Activated gamma-delta T cell treated with Interleukin-2 at 50 U/mL for 16 hours (primary cell): Measurements from ENCODE around the gene RBM48.

ENCODE experiments used
- DNase-seq: peaks from one replicate; pipeline ENCODE4 v3.0.0-alpha.2; 2020

Gene RBM48

DNA sequence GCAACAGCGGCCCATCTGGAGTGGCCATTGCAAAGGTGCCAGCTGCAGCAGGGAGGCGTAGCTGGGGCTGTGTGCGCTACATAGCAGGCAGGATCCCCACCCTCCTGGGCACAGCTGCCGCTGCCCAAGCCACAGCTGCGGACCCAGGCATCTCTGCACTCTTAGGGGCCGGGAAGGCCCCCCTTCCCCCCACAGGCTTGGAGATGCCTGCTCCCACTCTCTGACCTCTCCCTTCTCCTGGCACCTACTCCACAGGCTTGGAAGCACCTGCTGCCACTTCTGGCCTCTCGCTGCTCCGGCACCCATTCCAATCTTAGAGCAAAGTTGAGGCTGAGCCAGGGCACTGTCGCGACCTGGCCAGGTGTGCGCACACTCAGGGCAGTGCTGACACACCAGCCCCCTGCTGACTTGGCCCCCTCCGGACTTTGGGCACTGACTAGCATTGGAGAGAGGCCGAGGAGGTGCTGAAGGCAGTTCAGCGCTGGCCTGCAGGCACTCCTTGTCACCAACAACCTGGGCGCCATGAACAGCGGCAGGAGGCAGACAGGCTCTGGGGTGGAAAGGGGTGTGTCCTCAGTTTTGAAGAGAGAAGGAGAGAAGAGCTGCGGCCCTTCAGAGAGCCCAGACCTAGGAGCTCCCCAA, 18.4 kb downstream of the RBM48 start:
- no peak for DNase-seq

DNA sequence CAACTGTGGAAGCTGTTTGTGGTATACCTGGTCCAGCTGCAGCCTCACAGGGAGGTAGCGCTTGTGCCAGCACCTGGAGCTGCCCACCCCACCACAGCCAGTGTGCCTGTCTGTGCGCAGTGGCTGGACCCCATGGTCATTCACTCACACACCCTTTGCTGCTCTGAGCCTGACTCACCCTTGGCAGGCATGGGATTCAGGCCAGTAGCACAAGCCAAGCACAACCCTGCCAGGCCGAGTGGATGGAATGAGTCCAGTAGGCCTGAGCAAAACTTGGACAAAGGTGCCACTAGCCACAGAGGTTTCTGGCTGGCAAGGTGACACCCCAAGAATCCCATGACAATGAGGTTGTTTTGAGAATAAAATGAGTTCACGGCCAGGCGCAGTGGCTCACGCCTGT, 19.0 kb downstream of the RBM48 start:
- no peak for DNase-seq

DNA sequence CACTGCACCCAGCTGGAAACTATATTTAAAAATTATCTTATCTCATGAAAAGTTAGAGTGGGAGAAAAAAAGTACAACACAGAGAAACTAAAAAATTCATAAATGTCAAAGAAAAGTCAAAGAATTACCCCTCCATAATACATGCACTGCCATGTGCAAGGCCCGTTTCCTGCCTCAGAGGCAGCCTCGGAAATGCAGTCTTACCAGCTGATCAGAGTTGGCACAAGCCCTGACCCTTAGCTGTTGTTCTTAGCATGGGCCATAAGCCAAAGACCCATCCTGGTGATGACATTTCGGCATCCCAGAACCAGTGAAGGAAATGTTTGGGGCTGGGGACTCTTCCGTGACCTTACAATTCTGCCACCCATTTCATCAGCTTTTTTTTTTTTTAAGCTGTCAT, 21.6 kb downstream of the RBM48 start:
- DNase-seq = no peak

DNA sequence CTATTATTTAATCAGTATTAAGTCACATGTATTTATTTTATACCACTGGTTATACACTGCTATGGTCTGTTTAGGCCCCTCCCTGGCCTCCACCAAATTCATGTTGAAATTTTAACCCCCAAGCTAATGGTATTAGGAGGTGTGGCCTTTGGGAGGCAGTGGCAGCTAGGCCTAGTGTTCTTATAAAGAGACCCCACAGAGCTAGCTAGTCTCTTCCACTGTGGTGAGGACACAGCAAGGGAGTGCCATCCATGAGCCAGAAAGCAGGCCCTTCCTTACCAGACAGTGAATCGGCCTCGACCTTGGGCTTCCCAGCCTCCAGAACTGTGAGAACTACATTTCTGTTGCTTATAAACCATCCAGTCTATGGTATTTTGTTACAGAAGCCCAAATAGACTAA, 28.7 kb downstream of the RBM48 start:
- DNase-seq = no peak

DNA sequence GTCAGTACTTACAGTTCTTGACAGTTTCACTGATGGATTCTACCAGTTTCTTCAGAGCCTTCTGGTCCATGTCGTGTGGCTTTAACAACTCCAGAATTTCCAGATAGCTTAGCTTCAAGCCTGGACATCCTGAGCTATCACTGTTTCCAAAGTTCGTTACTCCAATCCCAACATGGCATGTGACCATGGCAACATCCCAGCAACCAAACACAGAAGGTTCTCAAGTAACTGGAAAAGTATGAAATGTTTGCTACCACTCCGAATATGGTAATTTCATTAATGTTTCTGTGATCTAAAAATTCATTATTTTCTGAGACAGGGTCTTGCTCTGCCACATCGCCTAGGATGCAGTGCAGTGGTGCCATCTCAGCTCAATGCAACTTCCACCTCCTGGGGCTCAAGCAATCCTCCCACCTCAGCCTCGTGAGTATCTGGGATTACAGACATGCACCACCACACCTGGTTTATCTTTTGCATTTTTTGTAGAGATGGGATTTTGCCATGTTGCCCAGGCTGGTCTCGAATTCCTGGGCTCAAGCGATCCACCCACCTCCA, 29.3 kb downstream of the RBM48 start:
- DNase-seq = no peak

DNA sequence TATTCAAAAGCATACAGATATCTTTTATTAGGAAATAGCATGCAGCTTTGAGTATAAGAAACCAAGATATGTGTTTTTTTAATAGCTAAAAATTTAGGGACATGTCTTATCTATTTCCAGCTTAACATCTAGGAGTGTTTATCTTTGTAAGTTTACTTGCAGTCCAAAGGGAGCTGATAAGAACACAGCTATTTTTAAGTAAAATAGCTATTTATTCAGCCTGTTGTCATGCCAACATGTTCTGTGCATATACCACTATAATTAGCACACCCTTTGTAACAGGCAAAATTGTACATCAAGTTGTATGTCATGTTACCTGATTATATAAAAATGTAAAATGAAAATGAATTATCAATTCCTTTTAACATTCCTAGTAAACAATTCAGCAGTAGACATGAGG, 32.0 kb downstream of the RBM48 start:
- DNase-seq = no peak

DNA sequence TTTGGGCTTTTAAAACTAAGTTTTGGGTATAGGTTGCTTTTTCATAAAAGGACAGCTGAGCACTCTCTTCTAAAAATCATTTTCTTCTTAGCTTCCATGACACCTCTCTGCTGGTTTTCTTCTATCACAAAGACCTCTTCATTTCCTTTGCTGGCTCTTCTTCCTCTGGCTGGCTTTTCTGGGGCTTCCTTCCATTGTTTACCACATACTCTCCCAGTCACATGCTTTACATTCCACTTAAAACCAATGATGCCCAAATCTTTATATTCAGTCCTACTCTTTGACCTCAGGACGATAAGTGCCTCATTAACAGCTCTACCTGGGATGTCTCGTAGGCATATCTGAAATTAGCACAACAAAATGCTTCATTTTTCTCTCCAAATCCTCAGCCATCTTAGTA, 34.8 kb downstream of the RBM48 start:
- DNase-seq = no peak

DNA sequence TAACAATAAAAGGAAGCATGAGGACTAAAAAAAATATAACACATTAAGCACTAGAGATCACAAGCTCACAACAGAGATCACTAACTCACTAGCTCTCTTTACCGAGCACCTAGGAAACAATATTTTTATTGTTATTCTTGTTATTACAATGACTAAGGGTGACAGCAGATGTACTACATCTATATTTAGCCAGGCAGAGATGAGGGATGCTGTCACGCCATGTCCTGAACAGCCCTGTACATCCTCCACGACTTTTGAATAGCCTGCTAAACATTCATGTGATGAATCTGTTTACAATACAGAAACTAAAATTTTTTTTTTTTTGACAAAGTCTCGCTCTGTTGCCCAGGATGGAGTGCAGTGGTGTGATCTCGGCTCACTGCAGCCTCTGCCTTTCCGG, 38.9 kb downstream of the RBM48 start:
- no peak for DNase-seq

DNA sequence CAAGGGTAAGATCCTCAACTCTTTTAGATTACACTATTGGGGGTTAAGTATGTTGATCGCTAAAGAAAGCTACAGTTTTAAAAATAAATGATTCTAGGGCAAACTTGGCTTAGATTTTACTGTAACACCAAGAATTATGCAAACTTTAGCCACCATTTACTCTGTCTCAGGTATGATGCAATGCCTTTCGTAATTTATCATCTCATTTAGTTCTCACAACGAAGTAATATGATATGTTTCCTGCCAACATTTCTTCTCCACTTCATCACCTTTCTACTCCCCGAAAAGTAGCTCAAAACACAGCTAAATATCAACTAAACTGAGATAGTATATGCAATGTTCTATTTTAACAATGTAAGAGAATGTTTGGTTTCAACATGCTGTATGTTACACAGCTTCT, 40.5 kb downstream of the RBM48 start:
- DNase-seq = no peak

DNA sequence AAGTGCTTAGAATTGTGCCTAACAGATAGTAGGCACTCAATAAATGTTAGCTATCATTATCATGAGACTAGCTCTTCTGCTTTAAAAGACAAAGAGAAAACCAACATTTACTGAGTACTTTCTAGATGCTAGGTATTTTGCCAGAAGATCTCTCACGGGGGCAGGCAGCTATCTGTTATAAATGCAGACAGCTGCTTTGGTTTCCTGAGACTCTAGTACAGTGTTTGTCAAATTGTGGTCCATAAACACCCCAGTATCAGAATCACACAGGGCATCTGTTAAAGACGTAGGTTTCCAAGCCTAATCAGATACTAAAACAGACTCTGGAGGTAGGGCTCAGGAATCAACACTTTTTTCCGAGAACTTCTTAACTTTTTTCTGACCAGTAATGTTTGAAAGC, 47.7 kb downstream of the RBM48 start:
- no peak for DNase-seq

DNA sequence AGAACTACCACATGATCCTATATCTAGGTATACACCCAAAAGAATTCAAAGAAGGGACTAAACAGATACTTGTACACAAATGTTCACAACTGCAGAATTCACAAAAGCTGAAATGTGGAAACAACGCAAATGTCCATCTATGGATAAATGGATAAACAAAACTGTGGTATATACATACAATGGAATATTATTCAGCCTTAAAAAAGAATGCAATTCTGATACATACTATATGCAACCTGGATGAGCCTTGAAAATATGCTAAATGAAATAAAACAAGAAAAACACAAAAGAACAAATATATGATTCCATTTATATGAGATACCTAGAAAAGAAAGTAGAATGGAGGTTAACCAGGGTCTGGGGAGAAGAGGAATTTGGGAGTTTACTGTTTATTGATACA, 54.4 kb downstream of the RBM48 start:
- DNase-seq = no peak

DNA sequence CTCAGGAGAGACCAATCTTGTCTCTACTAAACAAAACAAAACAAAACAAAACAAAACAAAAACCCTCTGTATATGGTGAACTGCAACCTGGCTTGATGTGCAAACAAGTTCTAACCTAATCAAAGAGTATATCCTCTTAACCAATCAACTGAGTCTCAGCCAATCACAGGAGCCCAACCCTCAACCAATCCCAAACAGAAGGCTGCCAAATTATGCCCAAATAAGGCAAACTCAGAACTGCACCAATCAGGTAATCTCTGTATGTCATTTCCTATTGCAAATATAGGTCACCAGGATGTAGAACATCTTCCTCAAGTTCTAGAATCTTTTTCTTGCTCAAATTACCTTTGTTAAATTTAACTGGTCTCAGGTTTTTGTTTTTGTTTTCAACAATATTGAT, 56.4 kb downstream of the RBM48 start:
- no peak for DNase-seq

DNA sequence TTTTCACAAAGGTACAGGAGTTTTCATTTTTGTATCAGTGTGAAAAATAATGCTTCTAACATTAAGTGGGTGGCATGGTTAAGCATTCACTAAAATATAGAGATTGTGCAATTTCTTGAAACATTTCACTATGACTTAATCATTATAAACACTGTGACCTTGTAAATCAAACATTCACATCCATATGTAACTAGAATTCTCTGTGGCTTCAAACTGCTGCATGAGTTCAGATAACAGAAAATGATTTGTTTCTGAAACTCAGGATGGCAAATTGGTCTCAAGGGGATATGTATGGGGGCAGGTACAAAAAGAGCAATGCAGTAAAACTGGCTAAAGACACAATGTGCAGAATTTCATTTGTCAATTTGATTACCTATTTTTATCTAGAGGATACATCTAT, 57.8 kb downstream of the RBM48 start:
- no peak for DNase-seq

DNA sequence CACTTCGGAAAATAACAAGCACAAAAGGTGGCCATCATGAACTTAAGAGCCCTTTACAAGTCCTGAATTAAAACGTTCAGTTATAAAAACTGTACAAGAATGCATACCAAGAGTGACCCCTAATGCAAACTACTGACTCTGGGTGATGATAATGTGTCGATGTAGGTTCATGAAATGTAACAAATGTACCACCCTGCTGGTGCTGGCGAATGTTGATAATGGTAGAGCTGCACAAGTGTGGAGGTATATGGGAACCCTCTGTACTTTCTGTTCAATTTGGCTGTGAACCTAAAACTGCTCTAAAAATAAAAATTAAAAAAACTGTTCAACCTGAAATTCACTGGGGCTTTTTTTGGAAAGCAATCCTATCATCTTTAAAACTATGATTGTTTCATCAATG, 58.2 kb downstream of the RBM48 start:
- DNase-seq = no peak
